ENCODE measurements around the gene FRMPD2. TPM values are rescaled to one million over a fixed set of nuclear protein-coding genes. Genes with fewer than 3 reads are reported as not detected.

Gene FRMPD2
- total RNA-seq, 1 experiment from 2014 or later, result not detected

- POLR2A ChIA-PET, result no interaction called here
- BruUV-seq (replicated peaks), result no TSS peak
- TF ChIP-seq CTCF (IDR thresholded peaks at IDR 0.05; ENCODE audit: insufficient read depth in 1 of 2, low read depth in 1 of 2, low read length in 1 of 2, severe bottlenecking in 1 of 2, unreplicated experiment in 1 of 2), result no peak
- peaks cover 11% of the 10 kb centered on the region for H3K4me1 Mint-ChIP-seq (ENCODE audit: low read depth, unreplicated experiment)
- H3K9me3 ChIP-seq, result peaks cover 7% of the 10 kb centered on the region; the same call in 1 of the 2 replicates
- H3K27me3 Mint-ChIP-seq (ENCODE audit: insufficient read depth, unreplicated experiment), result peaks cover 11% of the 10 kb centered on the region
- CTCF ChIA-PET, result no interaction called here
- no peak overlapping the region for H3K27ac Mint-ChIP-seq (ENCODE audit: unreplicated experiment)
- H3K9me3 Mint-ChIP-seq (ENCODE audit: unreplicated experiment), result peaks cover 12% of the 10 kb centered on the region
- H3K4me3 ChIP-seq (ENCODE audit: low read depth, low read length), result no peak overlapping the region
- no peaks in the 10 kb centered on the region; the same call in 1 of the 2 replicates for H3K27me3 ChIP-seq (replicated peaks; ENCODE audit: control insufficient read depth, insufficient read depth, low read length)
- H3K4me1 ChIP-seq, result no peaks in the 10 kb centered on the region
- intact Hi-C loops (cut with micrococcal nuclease; ENCODE audit: unreplicated experiment), result loop anchor here (5.0 kb wide), 1 partner anchor 88 kb away; no protein-coding TSS in a partner anchor
- DNase-seq, result no peak
- H3K36me3 ChIP-seq (ENCODE audit: control insufficient read depth, insufficient read depth, low read length), result no peaks in the 10 kb centered on the region
- H3K36me3 Mint-ChIP-seq (ENCODE audit: insufficient read depth, unreplicated experiment), result no peaks in the 10 kb centered on the region
- H3K4me3 Mint-ChIP-seq (ENCODE audit: unreplicated experiment), result no peak overlapping the region
Observed at GRCh38 chr10:48285710-48286109, 11.2 kb upstream of the FRMPD2 start.

DNA sequence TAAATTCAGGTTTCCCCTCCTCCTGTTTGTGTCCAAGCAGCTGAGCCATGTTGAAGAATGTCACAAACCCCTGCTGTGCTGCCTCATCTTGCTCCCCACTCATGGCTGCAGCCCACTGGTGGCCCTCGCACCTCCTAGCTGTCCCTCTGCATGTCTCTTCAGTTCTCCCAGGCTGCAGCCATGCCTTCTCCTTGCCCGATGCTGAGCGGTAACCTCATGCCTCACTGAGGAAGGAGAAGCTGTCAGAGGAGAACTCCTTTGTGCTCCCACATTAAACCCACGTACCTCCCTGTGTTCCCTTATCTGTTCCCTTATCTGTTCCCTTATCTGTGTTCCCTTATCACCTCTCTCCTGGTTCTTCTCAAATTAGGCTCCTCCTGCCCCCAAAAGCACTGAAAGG lies 10.3 kb upstream of the FRMPD2 start:
- Histone ChIP-seq H3K4me3 (ENCODE audit: low read depth, low read length) (no peak overlapping the region), H3K4me1 (no peaks in the 10 kb centered on the region), H3K27me3 (replicated peaks; ENCODE audit: control insufficient read depth, insufficient read depth, low read length) (no peaks in the 10 kb centered on the region; the same call in 1 of the 2 replicates), H3K36me3 (ENCODE audit: control insufficient read depth, insufficient read depth, low read length) (no peaks in the 10 kb centered on the region), H3K9me3 (peaks cover 7% of the 10 kb centered on the region; the same call in 1 of the 2 replicates)
- TF ChIP-seq CTCF (IDR thresholded peaks at IDR 0.05; ENCODE audit: insufficient read depth in 1 of 2, low read depth in 1 of 2, low read length in 1 of 2, severe bottlenecking in 1 of 2, unreplicated experiment in 1 of 2), result no peak
- intact Hi-C loops (cut with micrococcal nuclease; ENCODE audit: unreplicated experiment), result loop anchor here (5.0 kb wide), 1 partner anchor 88 kb away; no protein-coding TSS in a partner anchor
- Mint-ChIP-seq H3K36me3 (ENCODE audit: insufficient read depth, unreplicated experiment) (no peaks in the 10 kb centered on the region), H3K27ac (ENCODE audit: unreplicated experiment) (no peak overlapping the region), H3K9me3 (ENCODE audit: unreplicated experiment) (peaks cover 12% of the 10 kb centered on the region), H3K27me3 (ENCODE audit: insufficient read depth, unreplicated experiment) (peaks cover 11% of the 10 kb centered on the region), H3K4me3 (ENCODE audit: unreplicated experiment) (no peak overlapping the region), H3K4me1 (ENCODE audit: low read depth, unreplicated experiment) (peaks cover 11% of the 10 kb centered on the region)
- ChIA-PET POLR2A (no interaction called here), CTCF (no interaction called here)
- no peak for DNase-seq
- BruUV-seq (replicated peaks), result no TSS peak

GRCh38 chr10:48284002-48284546 lies 9.6 kb upstream of the FRMPD2 start:
- Mint-ChIP-seq H3K27me3 (ENCODE audit: insufficient read depth, unreplicated experiment) (peaks cover 13% of the 10 kb centered on the region), H3K4me1 (ENCODE audit: low read depth, unreplicated experiment) (peaks cover 11% of the 10 kb centered on the region), H3K4me3 (ENCODE audit: unreplicated experiment) (no peak overlapping the region), H3K27ac (ENCODE audit: unreplicated experiment) (no peak overlapping the region), H3K36me3 (ENCODE audit: insufficient read depth, unreplicated experiment) (no peaks in the 10 kb centered on the region), H3K9me3 (ENCODE audit: unreplicated experiment) (peaks cover 12% of the 10 kb centered on the region)
- CTCF ChIA-PET, result no interaction called here
- Histone ChIP-seq H3K27me3 (replicated peaks; ENCODE audit: control insufficient read depth, insufficient read depth, low read length) (no peaks in the 10 kb centered on the region; the same call in 1 of the 2 replicates), H3K9me3 (peaks cover 7% of the 10 kb centered on the region; the same call in 1 of the 2 replicates), H3K4me3 (ENCODE audit: low read depth, low read length) (no peak overlapping the region), H3K4me1 (no peaks in the 10 kb centered on the region), H3K36me3 (ENCODE audit: control insufficient read depth, insufficient read depth, low read length) (no peaks in the 10 kb centered on the region)
- DNase-seq, result no peak
- TF ChIP-seq CTCF (IDR thresholded peaks at IDR 0.05; ENCODE audit: insufficient read depth in 1 of 2, low read depth in 1 of 2, low read length in 1 of 2, severe bottlenecking in 1 of 2, unreplicated experiment in 1 of 2), result no peak
- no TSS peak for BruUV-seq (replicated peaks)
- POLR2A ChIA-PET, result no interaction called here
- intact Hi-C loops (cut with micrococcal nuclease; ENCODE audit: unreplicated experiment), result no loop called here

Measured in Caco-2 (cell line).